WTC11 (cell line): ENCODE results near the gene JAKMIP1.

Experiments
- CTCF ChIP-seq: fragments of 200-600 bp; IDR thresholded peaks from 2 replicates; pipeline ENCODE4 v1.8.0; 2022; ENCODE audit warnings: antibody characterized with exemption
- E2F5 ChIP-seq: sonication (generic); formaldehyde crosslinking; IDR thresholded peaks from 2 replicates; pipeline ENCODE4 v1.8.1; 2022; ENCODE audit warnings: mild to moderate bottlenecking, moderate library complexity, missing genetic modification reagents
- NFE2L1 ChIP-seq: sonication (generic); formaldehyde crosslinking; IDR thresholded peaks from 2 replicates; pipeline ENCODE4 v1.8.1; 2023; ENCODE audit warnings: missing genetic modification reagents
- ZBTB43 ChIP-seq: sonication (generic); formaldehyde crosslinking; IDR thresholded peaks from 2 replicates; pipeline ENCODE4 v1.8.1; 2023; ENCODE audit warnings: mild to moderate bottlenecking, missing genetic modification reagents
- ZNF263 ChIP-seq: sonication (generic); formaldehyde crosslinking; IDR thresholded peaks from 2 replicates; pipeline ENCODE4 v1.8.1; 2022; ENCODE audit warnings: low read depth, mild to moderate bottlenecking, moderate library complexity, missing genetic modification reagents
- TF ChIP-seq, protein P1 (sequence below): sonication (generic); formaldehyde crosslinking; conservative IDR thresholded peaks from 2 replicates; pipeline ENCODE4 v1.8.1; 2022; ENCODE audit warnings: mild to moderate bottlenecking, missing genetic modification reagents
- TF ChIP-seq, protein P2 (sequence below): sonication (generic); formaldehyde crosslinking; IDR thresholded peaks from 2 replicates; pipeline ENCODE4 v1.8.1; 2022; ENCODE audit warnings: mild to moderate bottlenecking, missing genetic modification reagents, moderate library complexity, borderline replicate concordance

GRCh38 chr4:6052679-6053078, 147.7 kb downstream of the JAKMIP1 start:
- TF ChIP-seq, protein P1, sequence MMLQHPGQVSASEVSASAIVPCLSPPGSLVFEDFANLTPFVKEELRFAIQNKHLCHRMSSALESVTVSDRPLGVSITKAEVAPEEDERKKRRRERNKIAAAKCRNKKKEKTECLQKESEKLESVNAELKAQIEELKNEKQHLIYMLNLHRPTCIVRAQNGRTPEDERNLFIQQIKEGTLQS: no peak
- no peak for TF ChIP-seq NFE2L1
- no peak for TF ChIP-seq E2F5 (CRISPR knock-in tag)
- no peak for TF ChIP-seq CTCF
- TF ChIP-seq ZBTB43 (CRISPR knock-in tag): no peak
- TF ChIP-seq, protein P2, sequence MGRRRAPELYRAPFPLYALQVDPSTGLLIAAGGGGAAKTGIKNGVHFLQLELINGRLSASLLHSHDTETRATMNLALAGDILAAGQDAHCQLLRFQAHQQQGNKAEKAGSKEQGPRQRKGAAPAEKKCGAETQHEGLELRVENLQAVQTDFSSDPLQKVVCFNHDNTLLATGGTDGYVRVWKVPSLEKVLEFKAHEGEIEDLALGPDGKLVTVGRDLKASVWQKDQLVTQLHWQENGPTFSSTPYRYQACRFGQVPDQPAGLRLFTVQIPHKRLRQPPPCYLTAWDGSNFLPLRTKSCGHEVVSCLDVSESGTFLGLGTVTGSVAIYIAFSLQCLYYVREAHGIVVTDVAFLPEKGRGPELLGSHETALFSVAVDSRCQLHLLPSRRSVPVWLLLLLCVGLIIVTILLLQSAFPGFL (CRISPR knock-in tag): no peak
- TF ChIP-seq ZNF263 (CRISPR knock-in tag): no peak
